Measurements from ENCODE around the gene TTL. TPM values are rescaled to one million over a fixed set of nuclear protein-coding genes. Genes with fewer than 3 reads are reported as not detected.

Gene TTL
- total and polyA plus RNA-seq, 2 experiments from 2014 or later = 26.3 to 29.7 TPM

GRCh38 chr2:112463256-112463655, 18.7 kb upstream of the TTL start:
- no peaks in the 10 kb centered on the region for H3K4me1 ChIP-seq (ENCODE audit: low read depth)

GRCh38 chr2:112465382-112465781, 16.6 kb upstream of the TTL start:
- H3K9me3 ChIP-seq (ENCODE audit: low read depth) = no peaks in the 10 kb centered on the region
- H3K4me3 ChIP-seq = no peak overlapping the region
- peak in 1 of 2 donors; percentile 46 for DNase-seq (ENCODE audit: low read depth in 1 of 2, low spot score in 1 of 2)
- no peaks in the 10 kb centered on the region for H3K36me3 ChIP-seq
- no peaks in the 10 kb centered on the region for H3K27me3 ChIP-seq
- H3K27ac ChIP-seq = no peak overlapping the region
- no peaks in the 10 kb centered on the region for H3K4me1 ChIP-seq (ENCODE audit: low read depth)
- TF ChIP-seq, protein P1, sequence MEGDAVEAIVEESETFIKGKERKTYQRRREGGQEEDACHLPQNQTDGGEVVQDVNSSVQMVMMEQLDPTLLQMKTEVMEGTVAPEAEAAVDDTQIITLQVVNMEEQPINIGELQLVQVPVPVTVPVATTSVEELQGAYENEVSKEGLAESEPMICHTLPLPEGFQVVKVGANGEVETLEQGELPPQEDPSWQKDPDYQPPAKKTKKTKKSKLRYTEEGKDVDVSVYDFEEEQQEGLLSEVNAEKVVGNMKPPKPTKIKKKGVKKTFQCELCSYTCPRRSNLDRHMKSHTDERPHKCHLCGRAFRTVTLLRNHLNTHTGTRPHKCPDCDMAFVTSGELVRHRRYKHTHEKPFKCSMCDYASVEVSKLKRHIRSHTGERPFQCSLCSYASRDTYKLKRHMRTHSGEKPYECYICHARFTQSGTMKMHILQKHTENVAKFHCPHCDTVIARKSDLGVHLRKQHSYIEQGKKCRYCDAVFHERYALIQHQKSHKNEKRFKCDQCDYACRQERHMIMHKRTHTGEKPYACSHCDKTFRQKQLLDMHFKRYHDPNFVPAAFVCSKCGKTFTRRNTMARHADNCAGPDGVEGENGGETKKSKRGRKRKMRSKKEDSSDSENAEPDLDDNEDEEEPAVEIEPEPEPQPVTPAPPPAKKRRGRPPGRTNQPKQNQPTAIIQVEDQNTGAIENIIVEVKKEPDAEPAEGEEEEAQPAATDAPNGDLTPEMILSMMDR (IDR thresholded peaks at IDR 0.05; ENCODE audit: low read depth, low read length) = peak; percentile 38

More at GRCh38 chr2:112463256-112463655, 18.7 kb upstream of the TTL start:
- Histone ChIP-seq H3K27ac (no peak overlapping the region), H3K4me3 (no peak overlapping the region), H3K36me3 (no peaks in the 10 kb centered on the region), H3K27me3 (no peaks in the 10 kb centered on the region), H3K9me3 (ENCODE audit: low read depth) (no peaks in the 10 kb centered on the region)
- TF ChIP-seq, protein P1 (IDR thresholded peaks at IDR 0.05; ENCODE audit: low read depth, low read length) = no peak
- DNase-seq (ENCODE audit: low read depth in 1 of 2, low spot score in 1 of 2) = no peak

- TF ChIP-seq, protein P1 (IDR thresholded peaks at IDR 0.05; ENCODE audit: low read depth, low read length) = no peak
- no peak for DNase-seq (ENCODE audit: low read depth in 1 of 2, low spot score in 1 of 2)
- no peak overlapping the region for H3K4me3 ChIP-seq
- H3K36me3 ChIP-seq = no peaks in the 10 kb centered on the region
- H3K9me3 ChIP-seq (ENCODE audit: low read depth) = no peaks in the 10 kb centered on the region
- H3K4me1 ChIP-seq (ENCODE audit: low read depth) = no peaks in the 10 kb centered on the region
- H3K27me3 ChIP-seq = no peaks in the 10 kb centered on the region
- H3K27ac ChIP-seq = no peak overlapping the region
Observed at GRCh38 chr2:112472547-112473263, 9.3 kb upstream of the TTL start.

DNA sequence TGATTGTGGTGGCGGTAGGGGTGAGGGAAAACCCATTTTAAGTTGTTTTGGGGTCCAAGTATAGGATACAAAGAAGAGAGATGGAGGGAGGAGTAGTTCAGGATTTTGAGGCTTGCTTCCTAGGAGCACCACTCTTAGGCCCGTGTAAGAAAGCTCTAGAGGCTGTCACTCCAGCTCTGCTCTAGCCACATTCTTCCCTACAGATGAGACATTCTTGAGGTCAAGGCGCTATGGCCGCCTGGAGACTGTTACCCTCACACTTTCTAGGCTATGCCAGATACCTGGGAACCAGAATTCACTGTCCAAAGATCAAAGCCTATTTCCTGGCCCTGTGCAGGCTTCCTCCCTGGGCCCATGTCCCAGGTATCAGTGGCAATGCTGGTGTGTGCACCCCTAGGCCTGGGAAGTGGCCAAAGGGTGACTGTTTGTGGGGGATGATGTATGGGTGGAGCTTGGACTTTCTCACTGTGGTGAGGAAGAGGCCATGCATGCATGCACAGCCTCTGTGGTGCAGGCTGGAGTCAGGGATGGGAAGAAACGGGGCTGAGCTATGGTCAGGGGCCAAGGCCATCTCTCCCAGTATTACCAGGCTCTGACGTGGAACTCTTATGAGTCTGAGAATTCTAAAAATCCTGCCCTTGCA, 7.0 kb upstream of the TTL start:
- peak in 1 of 2 donors; percentile 12 for DNase-seq (ENCODE audit: low read depth in 1 of 2, low spot score in 1 of 2)
- Histone ChIP-seq H3K27me3 (no peaks in the 10 kb centered on the region), H3K4me3 (no peak overlapping the region), H3K9me3 (ENCODE audit: low read depth) (no peaks in the 10 kb centered on the region), H3K27ac (no peak overlapping the region), H3K4me1 (ENCODE audit: low read depth) (no peaks in the 10 kb centered on the region), H3K36me3 (no peaks in the 10 kb centered on the region)
- TF ChIP-seq, protein P1 (IDR thresholded peaks at IDR 0.05; ENCODE audit: low read depth, low read length) = no peak

DNA sequence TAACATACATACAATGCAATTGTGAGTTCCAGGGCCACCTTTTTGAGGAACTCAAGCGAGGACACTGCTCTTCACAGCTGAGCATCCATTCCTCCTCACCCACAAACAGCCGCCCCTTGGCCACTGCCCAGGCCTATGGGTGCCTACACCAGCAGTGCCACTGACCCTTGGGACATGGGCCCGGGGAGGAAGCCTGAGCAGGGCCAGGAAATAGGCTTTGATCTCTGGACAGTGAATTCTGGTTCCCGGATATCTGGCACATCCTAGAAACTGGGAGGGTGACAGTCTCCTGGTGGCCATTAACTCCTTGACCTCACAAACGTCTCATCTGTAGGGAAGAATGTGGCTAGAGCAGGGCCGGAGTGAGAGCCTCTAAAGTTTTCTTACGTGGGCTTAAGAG, 5.5 kb upstream of the TTL start:
- DNase-seq (ENCODE audit: low read depth in 1 of 2, low spot score in 1 of 2) = no peak
- Histone ChIP-seq H3K4me3 (no peak overlapping the region), H3K27ac (no peak overlapping the region), H3K27me3 (no peaks in the 10 kb centered on the region), H3K36me3 (no peaks in the 10 kb centered on the region), H3K9me3 (ENCODE audit: low read depth) (no peaks in the 10 kb centered on the region), H3K4me1 (ENCODE audit: low read depth) (no peaks in the 10 kb centered on the region)
- TF ChIP-seq, protein P1 (IDR thresholded peaks at IDR 0.05; ENCODE audit: low read depth, low read length) = no peak

All from cardiac muscle cell (in vitro differentiated cells and primary cell).